ENCODE measurements around the gene AKT1. TPM values are rescaled to one million over a fixed set of nuclear protein-coding genes. Genes with fewer than 3 reads are reported as not detected.

Gene AKT1
- total RNA-seq, 1 experiment from 2014 or later: 83.3 TPM

GRCh38 chr14:104813286-104813685 is 17.7 kb upstream of the AKT1 start:
- Mint-ChIP-seq H3K36me3 (ENCODE audit: insufficient read depth, unreplicated experiment) (peaks cover 16% of the 10 kb centered on the region), H3K27me3 (ENCODE audit: insufficient read depth, unreplicated experiment) (no peaks in the 10 kb centered on the region), H3K4me1 (ENCODE audit: insufficient read depth, unreplicated experiment) (peaks cover 10% of the 10 kb centered on the region), H3K27ac (ENCODE audit: low read depth, unreplicated experiment) (no peak overlapping the region), H3K4me3 (ENCODE audit: unreplicated experiment) (no peak overlapping the region), H3K9me3 (ENCODE audit: unreplicated experiment) (no peaks in the 10 kb centered on the region)
- intact Hi-C loops (cut with micrococcal nuclease): no loop called here
- ChIA-PET CTCF (interaction anchor here (0.6 to 2.3 kb wide), 2 partner anchors 12 to 46 kb away, joined by 3 to 6 read pairs; no protein-coding TSS in a partner anchor), POLR2A (no interaction called here)
- no TSS peak for BruUV-seq (replicated peaks)
- DNase-seq (ENCODE audit: unreplicated experiment): no peak
- TF ChIP-seq CTCF (IDR thresholded peaks at IDR 0.05; ENCODE audit: unreplicated experiment): no peak

GRCh38 chr14:104810316-104810715 is 14.8 kb upstream of the AKT1 start:
- intact Hi-C loops (cut with micrococcal nuclease): no loop called here
- no peaks in the 10 kb centered on the region for H3K27me3 Mint-ChIP-seq (ENCODE audit: insufficient read depth, unreplicated experiment)
- BruUV-seq (replicated peaks): no TSS peak
- TF ChIP-seq CTCF (IDR thresholded peaks at IDR 0.05; ENCODE audit: unreplicated experiment): no peak
- no peak for DNase-seq (ENCODE audit: unreplicated experiment)
- H3K27ac Mint-ChIP-seq (ENCODE audit: low read depth, unreplicated experiment): no peak overlapping the region
- no peak overlapping the region for H3K4me3 Mint-ChIP-seq (ENCODE audit: unreplicated experiment)
- H3K36me3 Mint-ChIP-seq (ENCODE audit: insufficient read depth, unreplicated experiment): peaks cover 12% of the 10 kb centered on the region
- POLR2A ChIA-PET: interaction anchor here (1.1 kb wide), 1 partner anchor 9 kb away, joined by 4 read pairs; the partner anchor contains the start of gene ZBTB42
- CTCF ChIA-PET: no interaction called here
- peaks cover 8% of the 10 kb centered on the region for H3K9me3 Mint-ChIP-seq (ENCODE audit: unreplicated experiment)
- peaks cover 10% of the 10 kb centered on the region for H3K4me1 Mint-ChIP-seq (ENCODE audit: insufficient read depth, unreplicated experiment)

GRCh38 chr14:104808456-104808855 is 12.9 kb upstream of the AKT1 start:
- Mint-ChIP-seq H3K4me3 (ENCODE audit: unreplicated experiment) (no peak overlapping the region), H3K27ac (ENCODE audit: low read depth, unreplicated experiment) (no peak overlapping the region), H3K27me3 (ENCODE audit: insufficient read depth, unreplicated experiment) (no peaks in the 10 kb centered on the region), H3K9me3 (ENCODE audit: unreplicated experiment) (peaks cover 8% of the 10 kb centered on the region), H3K4me1 (ENCODE audit: insufficient read depth, unreplicated experiment) (no peaks in the 10 kb centered on the region), H3K36me3 (ENCODE audit: insufficient read depth, unreplicated experiment) (peaks cover 12% of the 10 kb centered on the region)
- no peak for TF ChIP-seq CTCF (IDR thresholded peaks at IDR 0.05; ENCODE audit: unreplicated experiment)
- ChIA-PET CTCF (interaction anchor here (0.7 kb wide), 1 partner anchor 514 kb away, joined by 3 read pairs; no protein-coding TSS in a partner anchor), POLR2A (no interaction called here)
- no TSS peak for BruUV-seq (replicated peaks)
- DNase-seq (ENCODE audit: unreplicated experiment): no peak
- intact Hi-C loops (cut with micrococcal nuclease): no loop called here

- POLR2A ChIA-PET: no interaction called here
These were observed 11.3 kb upstream of the AKT1 start for GRCh38 chr14:104806625-104807465.

More at GRCh38 chr14:104806625-104807465, 11.3 kb upstream of the AKT1 start:
- no peak for DNase-seq (ENCODE audit: unreplicated experiment)
- Mint-ChIP-seq H3K4me1 (ENCODE audit: insufficient read depth, unreplicated experiment) (no peaks in the 10 kb centered on the region), H3K9me3 (ENCODE audit: unreplicated experiment) (peaks cover 8% of the 10 kb centered on the region), H3K27me3 (ENCODE audit: insufficient read depth, unreplicated experiment) (no peaks in the 10 kb centered on the region), H3K27ac (ENCODE audit: low read depth, unreplicated experiment) (no peak overlapping the region), H3K4me3 (ENCODE audit: unreplicated experiment) (no peak overlapping the region), H3K36me3 (ENCODE audit: insufficient read depth, unreplicated experiment) (peaks cover 4% of the 10 kb centered on the region)
- no peak for TF ChIP-seq CTCF (IDR thresholded peaks at IDR 0.05; ENCODE audit: unreplicated experiment)
- CTCF ChIA-PET: no interaction called here
- no TSS peak for BruUV-seq (replicated peaks)
- intact Hi-C loops (cut with micrococcal nuclease): no loop called here

Measured in MCF 10A (cell line).